Measurements from ENCODE around the gene CCDC60.

The CCDC60 gene

GRCh38 chr12:119450771-119451170 lies 116.2 kb downstream of the CCDC60 start:
- no peak overlapping the region for H3K4me3 ChIP-seq (ENCODE audit: low read length)
- no peak for TF ChIP-seq CTCF (conservative IDR thresholded peaks at IDR 0.05; ENCODE audit: low read depth, low read length)
- no peak for DNase-seq (ENCODE audit: low read depth)

GRCh38 chr12:119456824-119457223 lies 122.3 kb downstream of the CCDC60 start:
- no peak for DNase-seq (ENCODE audit: low read depth)
- no peak for TF ChIP-seq CTCF (conservative IDR thresholded peaks at IDR 0.05; ENCODE audit: low read depth, low read length)
- H3K4me3 ChIP-seq (ENCODE audit: low read length): no peak overlapping the region

GRCh38 chr12:119457271-119457670 lies 122.7 kb downstream of the CCDC60 start:
- H3K4me3 ChIP-seq (ENCODE audit: low read length): no peak overlapping the region
- no peak for DNase-seq (ENCODE audit: low read depth)
- no peak for TF ChIP-seq CTCF (conservative IDR thresholded peaks at IDR 0.05; ENCODE audit: low read depth, low read length)

GRCh38 chr12:119459481-119459880 lies 125.0 kb downstream of the CCDC60 start:
- no peak for TF ChIP-seq CTCF (conservative IDR thresholded peaks at IDR 0.05; ENCODE audit: low read depth, low read length)
- DNase-seq (ENCODE audit: low read depth): no peak
- no peak overlapping the region for H3K4me3 ChIP-seq (ENCODE audit: low read length)

- no peak for DNase-seq (ENCODE audit: low read depth)
- no peak for TF ChIP-seq CTCF (conservative IDR thresholded peaks at IDR 0.05; ENCODE audit: low read depth, low read length)
- no peak overlapping the region for H3K4me3 ChIP-seq (ENCODE audit: low read length)
Measured at GRCh38 chr12:119460876-119461275, 126.3 kb downstream of the CCDC60 start.

- H3K4me3 ChIP-seq (ENCODE audit: low read length): no peak overlapping the region
- no peak for DNase-seq (ENCODE audit: low read depth)
- no peak for TF ChIP-seq CTCF (conservative IDR thresholded peaks at IDR 0.05; ENCODE audit: low read depth, low read length)
Measured at GRCh38 chr12:119461636-119462214, 127.2 kb downstream of the CCDC60 start.

GRCh38 chr12:119463211-119463926 lies 128.8 kb downstream of the CCDC60 start:
- no peak for TF ChIP-seq CTCF (conservative IDR thresholded peaks at IDR 0.05; ENCODE audit: low read depth, low read length)
- no peak overlapping the region for H3K4me3 ChIP-seq (ENCODE audit: low read length)
- no peak for DNase-seq (ENCODE audit: low read depth)
